Measurements from ENCODE around the gene F9. TPM values are rescaled to one million over a fixed set of nuclear protein-coding genes. Genes with fewer than 3 reads are reported as not detected.
"Not testable (repeated sequence)": the region's sequence is repeated elsewhere in the genome, so short reads cannot be mapped to it uniquely, and the experiment has no call there.

F9 gene
- total RNA-seq = not detected in 2 replicates

DNA sequence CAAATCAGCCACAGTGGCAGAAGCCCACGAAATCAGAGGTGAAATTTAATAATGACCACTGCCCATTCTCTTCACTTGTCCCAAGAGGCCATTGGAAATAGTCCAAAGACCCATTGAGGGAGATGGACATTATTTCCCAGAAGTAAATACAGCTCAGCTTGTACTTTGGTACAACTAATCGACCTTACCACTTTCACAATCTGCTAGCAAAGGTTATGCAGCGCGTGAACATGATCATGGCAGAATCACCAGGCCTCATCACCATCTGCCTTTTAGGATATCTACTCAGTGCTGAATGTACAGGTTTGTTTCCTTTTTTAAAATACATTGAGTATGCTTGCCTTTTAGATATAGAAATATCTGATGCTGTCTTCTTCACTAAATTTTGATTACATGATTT, at the start of gene F9:
TSS of gene F9 (plus strand) at position 190 of the 400 bp plus-strand sequence. CDS start at position 216, 26 bp downstream.
- intact Hi-C loops (cut with micrococcal nuclease) = no loop called here
- Mint-ChIP-seq H3K4me3 (no peak within 1 kb of the TSS), H3K27ac (no peak within 1 kb of the TSS)

GRCh38 chrX:139483699-139484098, 46.8 kb upstream of the F9 start:
- H3K36me3 Mint-ChIP-seq (ENCODE audit: low read depth) = no peaks in the 10 kb centered on the region
- H3K4me3 Mint-ChIP-seq = no peak overlapping the region
- DNase-seq = no peak
- no peaks in the 10 kb centered on the region for H3K9me3 Mint-ChIP-seq
- no peak overlapping the region for H3K27ac Mint-ChIP-seq
- H3K4me1 Mint-ChIP-seq = no peaks in the 10 kb centered on the region
- intact Hi-C loops (cut with micrococcal nuclease) = no loop called here
- no peaks in the 10 kb centered on the region for H3K27me3 Mint-ChIP-seq

More for the DNA sequence above, at the start of gene F9:
- no peaks in the 10 kb centered on the region for H3K36me3 Mint-ChIP-seq (ENCODE audit: low read depth)
- no peaks in the 10 kb centered on the region for H3K9me3 Mint-ChIP-seq
- no peaks in the 10 kb centered on the region for H3K4me1 Mint-ChIP-seq
- DNase-seq = no peak
- no peaks in the 10 kb centered on the region for H3K27me3 Mint-ChIP-seq

DNA sequence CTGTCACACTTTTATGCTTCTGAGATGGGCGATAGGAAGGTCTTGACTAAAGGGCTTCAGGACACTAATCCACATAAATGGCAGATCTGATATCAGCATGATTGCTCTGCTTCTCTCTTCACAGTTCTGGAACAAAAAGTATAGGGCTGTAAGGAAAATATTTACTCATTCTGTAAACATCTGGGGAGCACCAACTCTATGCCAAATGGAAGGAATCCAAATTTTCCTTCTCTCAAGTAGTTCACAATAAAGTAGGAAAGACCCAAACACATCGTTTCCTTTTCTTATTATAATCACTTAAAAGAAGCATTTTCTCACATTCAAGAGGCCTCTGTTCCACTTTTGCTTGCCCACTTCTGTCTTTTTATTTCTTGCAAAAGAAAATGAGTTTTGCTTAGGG, 45.9 kb upstream of the F9 start:
- no peak for DNase-seq
- Mint-ChIP-seq H3K4me3 (no peak overlapping the region), H3K9me3 (no peaks in the 10 kb centered on the region), H3K36me3 (ENCODE audit: low read depth) (no peaks in the 10 kb centered on the region), H3K4me1 (no peaks in the 10 kb centered on the region), H3K27me3 (no peaks in the 10 kb centered on the region), H3K27ac (no peak overlapping the region)
- intact Hi-C loops (cut with micrococcal nuclease) = no loop called here

GRCh38 chrX:139495324-139495723, 35.2 kb upstream of the F9 start:
- DNase-seq = no peak

DNA sequence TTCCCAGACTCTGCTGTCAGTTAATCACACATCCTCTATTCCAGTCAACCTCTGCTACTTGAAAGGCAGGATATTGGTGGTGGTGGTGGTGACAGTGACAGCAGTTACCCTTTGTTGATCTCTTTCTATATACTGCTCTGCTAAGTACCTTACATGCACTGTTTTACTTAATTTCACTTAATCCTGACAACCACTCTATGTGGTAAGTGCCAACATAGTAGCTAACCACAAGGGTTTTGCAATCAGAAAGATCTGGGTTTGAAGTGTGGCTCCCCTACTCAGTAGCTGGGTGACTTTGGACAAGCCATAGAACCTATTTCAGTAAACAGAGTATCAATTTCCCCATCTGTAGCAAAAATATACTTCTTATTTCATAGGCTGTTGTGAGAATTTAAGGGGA, 24.2 kb upstream of the F9 start:
- no peaks in the 10 kb centered on the region for H3K36me3 Mint-ChIP-seq (ENCODE audit: low read depth)
- DNase-seq = no peak
- H3K4me3 Mint-ChIP-seq = no peak overlapping the region
- H3K27me3 Mint-ChIP-seq = no peaks in the 10 kb centered on the region
- H3K27ac Mint-ChIP-seq = no peak overlapping the region
- no peaks in the 10 kb centered on the region for H3K4me1 Mint-ChIP-seq
- intact Hi-C loops (cut with micrococcal nuclease) = no loop called here
- no peaks in the 10 kb centered on the region for H3K9me3 Mint-ChIP-seq

More at GRCh38 chrX:139495324-139495723, 35.2 kb upstream of the F9 start:
- Mint-ChIP-seq H3K4me1 (no peaks in the 10 kb centered on the region), H3K27me3 (no peaks in the 10 kb centered on the region), H3K36me3 (ENCODE audit: low read depth) (no peaks in the 10 kb centered on the region), H3K9me3 (no peaks in the 10 kb centered on the region), H3K4me3 (no peak overlapping the region), H3K27ac (no peak overlapping the region)
- intact Hi-C loops (cut with micrococcal nuclease) = no loop called here

GRCh38 chrX:139508099-139508498, 22.4 kb upstream of the F9 start:
- intact Hi-C loops (cut with micrococcal nuclease) = no loop called here
- H3K9me3 Mint-ChIP-seq = no peaks in the 10 kb centered on the region
- H3K27ac Mint-ChIP-seq = no peak overlapping the region
- H3K36me3 Mint-ChIP-seq (ENCODE audit: low read depth) = no peaks in the 10 kb centered on the region
- no peak overlapping the region for H3K4me3 Mint-ChIP-seq
- H3K27me3 Mint-ChIP-seq = no peaks in the 10 kb centered on the region
- no peaks in the 10 kb centered on the region for H3K4me1 Mint-ChIP-seq
- no peak for DNase-seq

DNA sequence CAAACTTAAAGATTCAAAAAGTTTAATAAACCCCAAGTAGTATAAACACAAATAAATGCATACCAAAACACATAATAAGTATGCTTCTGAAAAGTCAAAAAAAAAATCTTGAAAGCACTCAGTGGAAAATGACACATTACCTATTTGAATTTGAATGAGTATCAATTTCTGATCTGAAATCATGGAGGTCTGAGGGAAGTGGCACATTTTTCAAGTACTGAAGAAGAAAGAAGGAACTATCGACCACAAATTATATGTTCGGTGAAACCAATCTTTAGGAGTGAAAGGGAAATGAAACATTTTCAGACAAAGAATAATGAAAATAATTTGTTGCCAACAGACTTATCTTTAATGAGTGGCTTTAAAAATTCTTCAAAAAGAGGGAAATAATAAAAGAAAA, 12.1 kb upstream of the F9 start:
- Mint-ChIP-seq H3K27me3 (no peaks in the 10 kb centered on the region), H3K9me3 (no peaks in the 10 kb centered on the region), H3K4me3 (no peak overlapping the region), H3K4me1 (no peaks in the 10 kb centered on the region), H3K36me3 (ENCODE audit: low read depth) (no peaks in the 10 kb centered on the region), H3K27ac (no peak overlapping the region)
- intact Hi-C loops (cut with micrococcal nuclease) = no loop called here
- DNase-seq = no peak

DNA sequence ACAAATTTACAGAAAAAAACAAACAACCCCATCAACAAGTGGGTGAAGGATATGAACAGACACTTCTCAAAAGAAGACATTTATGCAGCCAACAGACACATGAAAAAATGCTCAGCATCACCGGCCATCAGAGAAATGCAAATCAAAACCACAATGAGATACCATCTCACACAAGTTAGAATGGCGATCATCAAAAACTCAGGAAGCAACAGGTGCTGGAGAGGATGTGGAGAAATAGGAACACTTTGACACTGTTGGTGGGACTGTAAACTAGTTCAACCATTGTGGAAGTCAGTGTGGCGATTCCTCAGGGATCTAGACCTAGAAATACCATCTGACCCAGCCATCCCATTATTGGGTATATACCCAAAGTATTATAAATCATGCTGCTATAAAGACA, 1.7 kb upstream of the F9 start:
- H3K27me3 Mint-ChIP-seq; H3K36me3 Mint-ChIP-seq (ENCODE audit: low read depth); intact Hi-C loops (cut with micrococcal nuclease); H3K27ac Mint-ChIP-seq; H3K4me3 Mint-ChIP-seq; H3K9me3 Mint-ChIP-seq; DNase-seq; H3K4me1 Mint-ChIP-seq: not testable (repeated sequence)

DNA sequence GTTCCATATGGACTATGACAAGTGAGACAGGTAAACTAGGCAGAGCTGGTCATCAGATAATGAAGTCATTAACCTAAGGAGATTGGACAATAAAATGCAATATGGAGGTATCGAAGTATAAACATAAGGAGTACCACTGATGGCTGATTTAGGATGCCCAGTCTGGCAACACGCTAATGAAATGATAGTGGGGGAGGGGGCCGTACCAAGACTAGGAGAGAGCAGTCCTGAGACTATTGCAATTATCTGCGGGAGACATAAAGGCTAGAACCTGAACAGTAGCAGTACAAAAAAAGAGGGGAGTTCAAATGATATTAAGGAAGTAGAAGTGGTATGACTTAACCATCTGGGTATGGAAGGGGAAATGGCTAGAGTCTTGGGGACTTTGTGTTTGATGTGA, 2.3 kb downstream of the F9 start:
- Mint-ChIP-seq H3K9me3 (no peaks in the 10 kb centered on the region), H3K36me3 (ENCODE audit: low read depth) (no peaks in the 10 kb centered on the region), H3K27ac (no peak overlapping the region), H3K4me1 (no peaks in the 10 kb centered on the region), H3K4me3 (no peak overlapping the region), H3K27me3 (no peaks in the 10 kb centered on the region)
- no peak for DNase-seq
- intact Hi-C loops (cut with micrococcal nuclease) = no loop called here

GRCh38 chrX:139533444-139533843, 2.9 kb downstream of the F9 start:
- H3K4me1 Mint-ChIP-seq = no peaks in the 10 kb centered on the region
- no peaks in the 10 kb centered on the region for H3K9me3 Mint-ChIP-seq
- intact Hi-C loops (cut with micrococcal nuclease) = no loop called here
- no peaks in the 10 kb centered on the region for H3K27me3 Mint-ChIP-seq
- no peaks in the 10 kb centered on the region for H3K36me3 Mint-ChIP-seq (ENCODE audit: low read depth)
- no peak overlapping the region for H3K4me3 Mint-ChIP-seq
- no peak for DNase-seq
- no peak overlapping the region for H3K27ac Mint-ChIP-seq

DNA sequence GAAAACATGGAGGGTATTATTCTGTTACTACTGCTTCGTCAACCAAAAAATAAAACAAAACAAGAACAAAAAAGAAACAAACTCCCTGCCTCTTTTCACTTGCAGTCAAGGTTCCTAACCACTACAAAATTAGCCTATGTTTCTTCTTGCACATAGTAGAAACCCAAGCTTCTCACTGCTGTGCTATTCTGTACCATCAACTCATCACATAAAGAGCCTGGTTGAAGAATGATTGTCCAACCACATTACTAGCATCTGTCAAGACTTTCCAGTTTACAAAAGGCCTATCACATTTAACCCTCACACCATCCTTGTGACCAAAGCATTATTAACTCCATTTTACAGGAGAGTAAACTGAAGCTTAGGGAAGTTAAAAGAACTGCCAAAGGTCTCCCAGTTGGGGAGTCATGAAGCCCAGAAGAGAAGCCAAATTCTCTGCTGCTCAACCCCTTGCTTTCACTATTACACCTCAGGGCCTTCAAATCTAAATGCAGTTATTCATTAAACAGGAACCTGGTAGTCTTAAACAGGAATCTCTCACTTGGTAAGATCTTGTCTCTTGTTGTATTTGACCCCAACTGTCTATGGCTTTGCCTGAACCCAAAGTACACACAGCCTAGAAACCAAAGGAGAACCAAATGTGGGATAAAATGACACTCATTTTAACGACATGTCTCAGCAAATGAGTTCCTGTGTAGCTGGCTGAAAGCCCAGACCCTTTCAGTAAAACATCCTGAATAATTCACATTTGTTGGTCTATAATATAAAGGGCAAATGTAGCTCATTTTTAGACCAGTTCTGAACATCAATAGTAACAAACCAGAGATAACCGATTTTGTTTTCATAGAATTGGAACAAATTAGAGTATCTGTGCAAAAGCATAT, 8.6 kb downstream of the F9 start:
- Mint-ChIP-seq H3K4me3 (no peak overlapping the region), H3K4me1 (no peaks in the 10 kb centered on the region), H3K9me3 (no peaks in the 10 kb centered on the region), H3K36me3 (ENCODE audit: low read depth) (no peaks in the 10 kb centered on the region), H3K27ac (no peak overlapping the region), H3K27me3 (no peaks in the 10 kb centered on the region)
- DNase-seq = no peak
- intact Hi-C loops (cut with micrococcal nuclease) = no loop called here

DNA sequence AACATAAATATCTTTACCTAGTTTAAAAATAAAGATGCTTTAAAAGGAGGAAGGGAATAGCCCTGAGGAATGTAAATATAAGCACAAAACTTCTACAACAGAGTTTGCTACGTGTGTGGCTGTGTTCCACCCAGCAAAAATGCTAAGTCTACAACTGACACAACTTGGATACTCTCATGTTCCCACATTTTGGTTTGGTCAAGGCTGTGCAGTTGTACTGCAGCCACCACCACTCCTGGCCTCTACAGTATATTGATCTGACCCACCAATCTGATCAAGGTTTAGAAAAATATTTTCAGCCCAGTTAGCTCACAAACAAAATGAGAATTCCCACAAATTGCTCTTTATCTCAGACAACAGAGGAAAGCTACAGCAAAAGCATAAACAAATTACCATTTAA, 12.1 kb downstream of the F9 start:
- Mint-ChIP-seq H3K4me3 (no peak overlapping the region), H3K27ac (no peak overlapping the region), H3K4me1 (no peaks in the 10 kb centered on the region), H3K9me3 (no peaks in the 10 kb centered on the region), H3K27me3 (no peaks in the 10 kb centered on the region), H3K36me3 (ENCODE audit: low read depth) (no peaks in the 10 kb centered on the region)
- no peak for DNase-seq
- intact Hi-C loops (cut with micrococcal nuclease) = no loop called here

DNA sequence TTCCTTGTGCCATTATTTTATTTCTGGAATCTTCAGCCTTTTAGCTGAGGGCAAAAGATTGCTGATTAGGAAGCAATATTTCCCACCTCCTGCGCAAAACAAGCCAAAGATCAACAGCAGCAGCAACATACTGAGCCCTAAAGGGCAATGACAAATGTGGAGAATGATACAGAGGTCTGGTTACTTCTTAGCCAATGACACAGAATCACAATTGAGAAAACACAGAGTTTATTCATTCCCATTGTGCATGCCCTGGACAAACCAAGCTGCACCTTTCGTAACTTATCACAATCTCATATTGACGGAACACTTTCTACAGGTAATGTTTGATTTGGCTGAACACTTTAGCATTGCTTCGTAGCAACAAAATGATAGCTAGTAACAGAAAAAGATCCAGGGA, 13.4 kb downstream of the F9 start:
- H3K4me3 Mint-ChIP-seq = no peak overlapping the region
- no peak overlapping the region for H3K27ac Mint-ChIP-seq
- H3K27me3 Mint-ChIP-seq = no peaks in the 10 kb centered on the region
- intact Hi-C loops (cut with micrococcal nuclease) = no loop called here
- no peaks in the 10 kb centered on the region for H3K4me1 Mint-ChIP-seq
- DNase-seq = no peak
- H3K9me3 Mint-ChIP-seq = no peaks in the 10 kb centered on the region
- no peaks in the 10 kb centered on the region for H3K36me3 Mint-ChIP-seq (ENCODE audit: low read depth)

- no peaks in the 10 kb centered on the region for H3K27me3 Mint-ChIP-seq
- no peaks in the 10 kb centered on the region for H3K4me1 Mint-ChIP-seq
- intact Hi-C loops (cut with micrococcal nuclease) = no loop called here
- no peak for DNase-seq
- H3K9me3 Mint-ChIP-seq = no peaks in the 10 kb centered on the region
- H3K36me3 Mint-ChIP-seq (ENCODE audit: low read depth) = no peaks in the 10 kb centered on the region
- no peak overlapping the region for H3K4me3 Mint-ChIP-seq
- H3K27ac Mint-ChIP-seq = no peak overlapping the region
Measured at GRCh38 chrX:139544591-139544990, 14.1 kb downstream of the F9 start.

GRCh38 chrX:139554376-139554775, 23.8 kb downstream of the F9 start:
- no peaks in the 10 kb centered on the region for H3K4me1 Mint-ChIP-seq
- H3K9me3 Mint-ChIP-seq = no peaks in the 10 kb centered on the region
- DNase-seq = no peak
- H3K4me3 Mint-ChIP-seq = no peak overlapping the region
- intact Hi-C loops (cut with micrococcal nuclease) = no loop called here
- H3K27me3 Mint-ChIP-seq = peaks cover 3% of the 10 kb centered on the region
- H3K27ac Mint-ChIP-seq = no peak overlapping the region
- no peaks in the 10 kb centered on the region for H3K36me3 Mint-ChIP-seq (ENCODE audit: low read depth)

Measured in activated CD4-positive, alpha-beta T cell treated with anti-CD3 and anti-CD28 coated beads, Interleukin-2, amount 10 ng/mL, durations not matched to agents 24 days and 14 days (primary cell).